K562 (cell line): ENCODE results near the gene B4GALNT4. TPM values are rescaled to one million over a fixed set of nuclear protein-coding genes. Genes with fewer than 3 reads are reported as not detected.
A peak's percentile ranks its signal among the peaks of the same experiment; 100 is the strongest.

Experiments used
- ARID4B ChIP-seq: sonication (generic); formaldehyde crosslinking; IDR thresholded peaks from 2 replicates; pipeline ENCODE4 v1.8.0; 2022; ENCODE audit warnings: mild to moderate bottlenecking, missing genetic modification reagents
- CLOCK ChIP-seq: fragments of 250-450 bp; sonication (Bioruptor Pico); IDR thresholded peaks from 2 replicates; pipeline ENCODE4 v1.4.0; 2020; ENCODE audit warnings: mild to moderate bottlenecking, moderate library complexity, borderline replicate concordance
- IRF9 ChIP-seq: fragments of 450-650 bp; IDR thresholded peaks from 2 replicates; pipeline ENCODE4 v1.6.1; 2016; ENCODE audit warnings: missing biosample characterization, missing genetic modification characterization
- KLF6 ChIP-seq: fragments of 250-450 bp; sonication (Bioruptor Pico); IDR thresholded peaks from 2 replicates; pipeline ENCODE4 v1.4.0; 2020; ENCODE audit warnings: mild to moderate bottlenecking, moderate library complexity, borderline replicate concordance
- ZNF12 ChIP-seq: sonication (generic); formaldehyde crosslinking; IDR thresholded peaks from 2 replicates; pipeline ENCODE4 v1.4.0; 2020; ENCODE audit warnings: mild to moderate bottlenecking, missing genetic modification reagents
- ZNF263 ChIP-seq: sonication (generic); formaldehyde crosslinking; IDR thresholded peaks from 2 replicates; pipeline ENCODE4 v1.8.0; 2022; ENCODE audit warnings: mild to moderate bottlenecking, missing genetic modification reagents, borderline replicate concordance
- ZNF592 ChIP-seq: fragments of 450-650 bp; IDR thresholded peaks from 2 replicates; pipeline ENCODE4 v1.6.1; 2017; ENCODE audit warnings: antibody characterized with exemption, mild to moderate bottlenecking
- polyA plus RNA-seq, 8 experiments: library from polyadenylated mRNA; depleted of rRNA in 4 of 8; stranded (reverse) in 5 of 8; unstranded in 3 of 8; fragments of >200 nt; fragmentation: Nextera tagmentation in 2 of 8; fragmentation: Illumina TruSeq in 1 of 8; extraction: Ambion mirVana in 2 of 8; extraction: Trizol in 1 of 8; gene quantifications; 2 replicates each; pipeline versions ENCODE4 v1.2.1 to v1.2.3, GENCODE V29; 2011 to 2014; ENCODE audit warnings: inconsistent platforms in 1 of 8, missing spikeins in 1 of 8
- total RNA-seq, 7 experiments: library from RNA; depleted of rRNA in 6 of 7; stranded (reverse); fragments of >200 nt in 6 of 7; fragmentation: Illumina TruSeq in 2 of 7; extraction: Trizol in 2 of 7; gene quantifications; 2 replicates each; pipeline versions ENCODE4 v1.2.1 to v1.2.3, GENCODE V29; 2011 to 2021; ENCODE audit warnings: low replicate concordance in 1 of 7

Gene B4GALNT4
- total and polyA plus RNA-seq, 9 of the 15 experiments (the other 6 are each of a cell fraction or from before 2014, with no cell fraction given): 0.20 to 37.1 (median 10.8) TPM; not detected in 1

- 0 out of 2 replicates have a peak, but pooled peaks have one; percentile 42 for TF ChIP-seq ZNF12
- no peak for TF ChIP-seq ZNF263 (CRISPR knock-in tag)
- 0 out of 2 replicates have a peak, but pooled peaks have one; percentile 40 for TF ChIP-seq CLOCK
- TF ChIP-seq ARID4B (CRISPR knock-in tag): 0 out of 2 replicates have a peak, but pooled peaks have one; percentile 48
- TF ChIP-seq ZNF592: no peak
- no peak for TF ChIP-seq KLF6
- no peak for TF ChIP-seq IRF9 (tag)
Measured at GRCh38 chr11:405954-406795, 36.9 kb downstream of the B4GALNT4 start (continued).
